ENCODE results near the gene DTNA.
A peak's percentile ranks its signal among the peaks of the same experiment; 100 is the strongest.

DTNA gene

GRCh38 chr18:34772887-34773286 is 62.8 kb downstream of the DTNA start:
- no peak for DNase-seq (ENCODE audit: low read depth in 2 of 2)

DNA sequence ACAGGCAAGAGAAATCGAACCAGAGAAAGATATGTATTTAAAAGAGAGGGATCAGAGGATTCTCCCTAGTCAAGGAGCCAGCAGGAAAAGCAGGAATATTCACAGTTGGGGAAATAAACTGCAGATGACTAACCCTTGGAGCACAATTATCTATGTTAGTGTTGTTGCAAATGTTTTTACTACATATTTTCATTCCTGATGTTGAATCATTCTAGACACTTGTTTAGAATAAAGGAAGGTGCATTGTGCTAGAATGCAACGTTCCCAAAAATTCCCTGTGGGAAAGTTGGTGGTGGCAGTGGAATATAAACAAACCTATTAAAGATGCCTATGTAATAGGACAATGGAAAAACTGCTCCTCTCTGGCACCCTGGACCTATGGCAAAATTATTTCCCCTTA is 63.3 kb downstream of the DTNA start:
- no peak for DNase-seq (ENCODE audit: low read depth in 2 of 2)

GRCh38 chr18:34773961-34774766 is 64.1 kb downstream of the DTNA start:
- DNase-seq (ENCODE audit: low read depth in 2 of 2), result no peak

DNA sequence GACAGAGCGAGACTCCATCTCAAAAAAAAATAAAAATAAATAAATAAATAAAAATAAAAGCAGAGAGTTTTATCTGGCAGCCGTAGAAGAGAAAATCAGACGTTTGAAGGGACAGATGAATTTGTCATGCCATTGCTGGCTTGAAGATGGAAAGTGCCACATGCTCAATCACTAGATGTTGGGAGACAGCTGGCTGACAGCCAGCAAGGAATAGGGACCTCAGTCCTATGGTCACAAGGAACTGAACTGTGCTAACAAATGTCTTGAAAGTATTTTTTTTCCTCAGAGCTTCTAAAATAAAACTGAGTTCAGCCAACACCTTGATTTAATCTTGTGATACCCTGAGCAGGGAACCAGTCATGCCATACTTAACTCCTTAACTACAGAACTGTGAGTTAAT is 65.4 kb downstream of the DTNA start:
- no peak for DNase-seq (ENCODE audit: low read depth in 2 of 2)

DNA sequence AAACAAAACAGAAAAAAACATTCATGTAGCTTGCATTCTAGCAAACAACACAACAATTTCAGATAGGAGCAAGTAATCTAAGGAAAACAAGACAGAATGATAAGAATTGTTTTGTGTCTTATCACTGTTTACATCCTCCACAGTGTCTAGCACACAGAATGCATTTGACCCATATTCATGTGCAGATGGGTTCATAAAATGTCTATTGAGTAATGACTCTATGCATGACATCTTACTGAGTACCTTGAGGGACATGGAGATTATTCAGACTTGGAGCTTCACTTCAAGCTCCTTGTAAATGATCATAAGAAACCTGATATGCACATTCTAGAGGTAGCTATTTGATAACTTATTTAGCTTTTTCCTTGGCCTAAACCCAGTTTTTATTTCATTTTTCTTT is 69.0 kb downstream of the DTNA start:
- no peak for DNase-seq (ENCODE audit: low read depth in 2 of 2)

- no peak for DNase-seq (ENCODE audit: low read depth in 2 of 2)
These were observed 70.8 kb downstream of the DTNA start for GRCh38 chr18:34780856-34781255.

DNA sequence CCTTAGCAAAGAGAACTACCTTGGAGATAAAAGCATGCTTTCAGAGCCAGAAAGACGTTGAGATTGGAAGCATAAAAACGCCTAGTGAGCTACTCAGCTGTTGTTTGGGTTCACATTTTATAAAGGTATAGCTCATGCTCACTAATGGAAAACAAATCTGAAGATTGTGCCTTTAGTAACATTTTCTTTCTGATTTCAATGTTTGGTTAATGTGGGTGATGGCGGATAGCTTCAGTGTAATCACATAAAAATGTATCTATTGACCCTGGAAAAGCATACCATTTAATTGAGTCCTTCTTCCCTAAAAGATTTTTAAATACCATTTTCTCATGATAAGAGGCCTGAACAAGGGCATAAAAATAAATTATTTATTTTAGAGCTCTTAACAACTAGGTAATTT is 73.4 kb downstream of the DTNA start:
- DNase-seq (ENCODE audit: low read depth in 2 of 2), result no peak

DNA sequence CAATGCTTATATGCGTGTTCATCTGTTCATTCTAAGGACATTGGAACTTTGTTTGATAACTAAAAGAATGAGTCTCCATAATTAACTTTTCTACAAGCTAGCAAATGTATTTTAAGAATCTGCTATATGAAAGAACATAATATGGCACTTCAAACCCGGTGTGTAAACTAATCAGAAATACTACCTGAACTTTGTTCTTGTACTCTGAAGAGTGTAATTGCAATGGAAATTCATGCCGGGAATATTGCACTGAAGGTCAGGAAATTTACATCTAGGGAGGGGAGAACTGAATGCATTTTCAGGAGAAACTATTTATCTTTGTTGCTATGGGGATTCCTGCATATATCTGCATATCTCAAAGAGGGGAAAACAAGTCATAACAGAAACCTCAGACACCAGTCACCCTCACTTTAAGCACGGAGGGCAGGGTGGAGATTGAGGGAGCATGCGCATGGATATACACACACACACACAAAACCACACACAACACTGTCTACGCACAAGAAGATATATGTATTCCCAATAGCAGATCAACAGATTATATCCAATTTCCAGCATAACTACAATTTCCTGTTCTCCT is 76.2 kb downstream of the DTNA start:
- no peak for DNase-seq (ENCODE audit: low read depth in 2 of 2)

GRCh38 chr18:34787931-34788532 is 77.9 kb downstream of the DTNA start:
- DNase-seq (ENCODE audit: low read depth in 2 of 2), result peak in 1 of 2 donors; percentile 8

GRCh38 chr18:34789768-34790344 is 79.8 kb downstream of the DTNA start:
- DNase-seq (ENCODE audit: low read depth in 2 of 2), result no peak

GRCh38 chr18:34794348-34794747 is 84.2 kb downstream of the DTNA start:
- no peak for DNase-seq (ENCODE audit: low read depth in 2 of 2)

GRCh38 chr18:34795070-34795732 is 85.1 kb downstream of the DTNA start:
- DNase-seq (ENCODE audit: low read depth in 2 of 2), result no peak

DNA sequence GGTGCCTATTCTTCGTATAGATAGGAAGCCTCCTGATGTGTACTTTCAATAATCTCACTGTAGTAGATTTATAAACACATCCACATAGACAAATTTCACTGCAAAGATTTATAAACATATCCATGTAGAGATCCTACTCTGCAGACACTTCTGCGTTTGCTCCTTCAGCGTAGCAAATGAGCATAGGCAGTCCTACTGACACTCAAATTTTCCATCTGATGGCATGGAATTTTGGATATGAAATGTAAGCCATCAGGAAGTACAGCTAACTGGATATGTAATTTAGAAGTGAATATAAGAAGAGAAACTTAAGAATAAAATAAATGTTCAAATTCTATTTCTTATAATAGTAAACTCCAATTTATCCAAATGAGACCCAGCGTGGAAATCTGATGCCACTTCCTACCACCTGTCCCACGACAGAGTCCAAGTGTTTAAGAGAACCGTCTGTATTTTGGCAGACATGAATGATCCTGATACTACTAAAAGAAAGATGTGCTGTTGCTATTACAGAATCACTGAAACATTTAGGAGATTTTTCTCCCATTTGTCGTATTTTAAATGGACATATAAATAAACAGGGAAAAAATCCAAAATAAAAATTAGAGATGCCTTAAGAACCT is 86.0 kb downstream of the DTNA start:
- no peak for DNase-seq (ENCODE audit: low read depth in 2 of 2)

- DNase-seq (ENCODE audit: low read depth in 2 of 2), result no peak
These were observed 89.2 kb downstream of the DTNA start for GRCh38 chr18:34799291-34799690.

- DNase-seq (ENCODE audit: low read depth in 2 of 2), result no peak
These were observed 90.3 kb downstream of the DTNA start for GRCh38 chr18:34800381-34800780.

DNA sequence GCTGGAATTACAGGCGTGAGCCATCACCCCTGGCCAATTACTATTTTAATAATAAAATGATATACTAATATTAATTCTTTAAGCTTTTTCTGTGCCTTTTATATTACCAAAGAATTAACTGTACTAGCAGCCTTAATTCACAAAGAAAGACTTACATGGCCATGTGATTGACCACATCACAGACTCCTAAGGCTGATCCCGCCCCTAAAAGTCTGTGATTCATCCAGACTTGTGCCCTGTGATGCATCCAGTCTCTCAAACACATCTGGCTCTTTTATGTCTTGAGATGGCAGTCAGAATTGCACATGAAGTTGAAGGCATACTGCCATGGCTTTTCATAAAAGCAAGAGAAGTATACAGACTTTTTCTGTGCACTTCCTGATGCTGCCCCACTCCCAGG is 91.7 kb downstream of the DTNA start:
- no peak for DNase-seq (ENCODE audit: low read depth in 2 of 2)

GRCh38 chr18:34802959-34803358 is 92.9 kb downstream of the DTNA start:
- no peak for DNase-seq (ENCODE audit: low read depth in 2 of 2)

DNA sequence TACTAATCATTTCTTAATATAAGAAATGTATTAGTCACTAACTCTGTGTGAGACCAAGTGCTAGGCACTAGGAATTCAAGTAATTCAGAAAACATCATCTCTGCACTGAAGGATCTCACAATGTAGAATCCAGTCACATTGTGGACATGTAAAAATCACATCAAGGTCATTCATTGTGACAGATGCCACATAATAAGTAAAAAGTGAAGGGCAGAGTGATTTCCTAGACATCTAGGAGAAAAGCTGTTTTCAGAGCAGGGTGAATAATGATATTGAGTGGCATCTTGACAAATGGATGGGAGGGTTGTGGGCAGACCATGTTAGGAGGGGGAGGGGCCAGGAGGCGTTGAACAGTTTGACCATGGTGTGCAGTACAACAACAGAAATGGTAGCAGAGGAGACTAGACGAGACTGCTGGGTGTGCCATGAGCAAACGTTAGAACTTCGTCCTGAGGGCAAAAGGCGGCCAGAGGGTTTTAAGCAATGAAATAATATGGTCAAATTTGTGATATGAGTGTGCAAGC is 93.8 kb downstream of the DTNA start:
- no peak for DNase-seq (ENCODE audit: low read depth in 2 of 2)

DNA sequence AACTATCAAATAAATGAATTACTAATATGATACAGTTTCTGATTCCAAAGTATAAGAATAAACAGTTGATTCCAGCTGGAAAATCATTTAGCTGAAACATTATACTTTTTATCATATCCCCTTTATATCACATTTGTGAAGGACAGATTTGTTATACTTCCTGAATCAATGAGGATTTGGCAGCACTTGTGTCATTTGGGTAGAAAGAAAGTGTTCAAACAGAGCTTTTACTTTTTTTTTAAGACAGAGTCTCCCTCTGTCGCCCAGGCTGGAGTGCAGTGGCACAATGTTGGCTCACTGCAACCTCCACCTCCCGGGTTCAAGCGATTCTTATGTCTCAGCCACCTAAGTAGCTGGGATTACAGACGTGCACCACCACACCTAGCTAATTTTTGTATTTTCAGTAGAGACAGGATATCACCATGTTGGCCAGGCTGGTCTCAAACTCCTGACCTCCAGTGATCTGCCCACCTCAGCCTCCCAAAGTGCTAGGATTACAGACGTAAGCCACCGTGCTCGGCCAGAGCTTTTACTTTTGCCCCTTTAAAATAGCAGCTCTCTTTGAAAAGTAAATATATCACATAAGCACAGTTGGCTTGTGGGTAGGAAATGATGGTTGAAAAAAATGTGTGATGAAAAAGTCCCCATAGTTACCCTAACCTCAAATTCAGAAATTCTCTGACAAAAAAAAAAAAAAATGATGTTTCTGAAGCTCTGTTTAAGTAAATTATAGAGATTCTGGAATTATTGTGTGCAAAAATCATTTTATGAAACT is 95.2 kb downstream of the DTNA start:
- no peak for DNase-seq (ENCODE audit: low read depth in 2 of 2)

DNA sequence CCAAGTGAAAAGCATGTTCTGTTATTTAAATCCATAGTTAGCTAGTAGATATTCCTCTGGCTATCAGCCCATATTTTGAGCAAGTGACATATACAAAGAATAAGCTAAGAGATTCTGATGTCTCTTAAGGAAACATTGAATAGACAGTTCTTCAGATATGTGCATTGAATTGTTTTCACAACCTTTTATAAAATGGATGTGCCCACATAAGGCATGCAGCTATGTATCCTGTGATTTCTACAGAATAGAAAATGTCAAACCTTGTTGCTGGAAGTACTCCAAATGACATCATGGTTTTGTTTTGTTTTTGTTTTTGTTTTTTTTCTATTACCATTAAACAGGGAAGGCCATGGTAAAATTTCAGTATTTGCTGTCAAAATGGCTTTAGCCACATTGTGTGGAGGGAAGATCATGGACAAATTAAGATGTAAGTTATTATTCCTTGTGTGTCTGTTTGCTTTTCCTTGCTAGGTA is 95.8 kb downstream of the DTNA start:
- no peak for DNase-seq (ENCODE audit: low read depth in 2 of 2)

GRCh38 chr18:34806527-34806926 is 96.4 kb downstream of the DTNA start:
- DNase-seq (ENCODE audit: low read depth in 2 of 2), result no peak
